ENCODE results near the gene SOX8.

Gene SOX8

GRCh38 chr16:974611-975261 lies 6.8 kb upstream of the SOX8 start:
- no peak for DNase-seq

GRCh38 chr16:975291-975690 lies 6.3 kb upstream of the SOX8 start:
- no peak for DNase-seq

- DNase-seq, result no peak
These were observed 5.1 kb upstream of the SOX8 start for GRCh38 chr16:976389-976931.

- no peak for DNase-seq
These were observed 4.4 kb upstream of the SOX8 start for GRCh38 chr16:977081-977701.

- DNase-seq, result no peak
These were observed 3.7 kb upstream of the SOX8 start for GRCh38 chr16:977896-978295.

GRCh38 chr16:978403-978802 lies 3.2 kb upstream of the SOX8 start:
- no peak for DNase-seq

- DNase-seq, result no peak
These were observed 2.4 kb upstream of the SOX8 start for GRCh38 chr16:979147-979546.

- DNase-seq, result no peak
These were observed 1.5 kb upstream of the SOX8 start for GRCh38 chr16:979859-980594.

GRCh38 chr16:980595-980854 lies 1.0 kb upstream of the SOX8 start:
- no peak for DNase-seq

- no peak for DNase-seq
These were observed 824 bp downstream of the SOX8 start for GRCh38 chr16:982145-983043.

GRCh38 chr16:983044-984030 lies 1.8 kb downstream of the SOX8 start:
- no peak for DNase-seq

GRCh38 chr16:984121-984694 lies 2.6 kb downstream of the SOX8 start:
- DNase-seq, result no peak

- DNase-seq, result no peak
These were observed 3.4 kb downstream of the SOX8 start for GRCh38 chr16:984736-985636.

GRCh38 chr16:985646-986400 lies 4.3 kb downstream of the SOX8 start:
- no peak for DNase-seq

GRCh38 chr16:986411-986810 lies 4.8 kb downstream of the SOX8 start:
- DNase-seq, result no peak

GRCh38 chr16:986925-987582 lies 5.5 kb downstream of the SOX8 start:
- no peak for DNase-seq

GRCh38 chr16:987906-988305 lies 6.3 kb downstream of the SOX8 start:
- no peak for DNase-seq

GRCh38 chr16:988471-989353 lies 7.1 kb downstream of the SOX8 start:
- no peak for DNase-seq
